GM19035 (cell line): ENCODE data around the gene ESF1.
"Not testable (repeated sequence)": the region's sequence is repeated elsewhere in the genome, so short reads cannot be mapped to it uniquely, and the experiment has no call there.

ENCODE experiments used
- ATAC-seq: cut with Tn5 transposase; IDR thresholded peaks from one replicate; pipeline ENCODE4 v1.9.1; 2021; ENCODE audit not compliant: unreplicated experiment

The ESF1 gene

GRCh38 chr20:13788167-13788834 is 3.6 kb upstream of the ESF1 start:
- peak; percentile 29 for ATAC-seq

- ATAC-seq = no peak
Observed at GRCh38 chr20:13786143-13786828, 1.6 kb upstream of the ESF1 start.

- peak; percentile 7 for ATAC-seq
Observed at GRCh38 chr20:13784271-13784892, 337 bp downstream of the ESF1 start.

GRCh38 chr20:13783528-13783927 is 1.2 kb downstream of the ESF1 start:
- no peak for ATAC-seq

GRCh38 chr20:13778827-13779226 is 5.9 kb downstream of the ESF1 start:
- no peak for ATAC-seq

GRCh38 chr20:13777171-13777601 is 7.5 kb downstream of the ESF1 start:
- ATAC-seq = no peak

GRCh38 chr20:13775867-13776266 is 8.9 kb downstream of the ESF1 start:
- no peak for ATAC-seq

- no peak for ATAC-seq
Observed at GRCh38 chr20:13772529-13772928, 12.2 kb downstream of the ESF1 start.

GRCh38 chr20:13771853-13772453 is 12.8 kb downstream of the ESF1 start:
- ATAC-seq = no peak

GRCh38 chr20:13770141-13770540 is 14.6 kb downstream of the ESF1 start:
- ATAC-seq = no peak

- ATAC-seq = no peak
Observed at GRCh38 chr20:13765868-13766416, 18.8 kb downstream of the ESF1 start.

GRCh38 chr20:13765299-13765698 is 19.4 kb downstream of the ESF1 start:
- no peak for ATAC-seq

GRCh38 chr20:13760451-13760946 is 24.2 kb downstream of the ESF1 start:
- not testable (repeated sequence) for ATAC-seq

- no peak for ATAC-seq
Observed at GRCh38 chr20:13758884-13759283, 25.8 kb downstream of the ESF1 start.

- no peak for ATAC-seq
Observed at GRCh38 chr20:13756551-13756950, 28.2 kb downstream of the ESF1 start.

GRCh38 chr20:13755809-13756208 is 28.9 kb downstream of the ESF1 start:
- no peak for ATAC-seq

- no peak for ATAC-seq
Observed at GRCh38 chr20:13753436-13754036, 31.2 kb downstream of the ESF1 start.

GRCh38 chr20:13749811-13750210 is 34.9 kb downstream of the ESF1 start:
- ATAC-seq = no peak

- no peak for ATAC-seq
Observed at GRCh38 chr20:13745784-13746183, 38.9 kb downstream of the ESF1 start.

- ATAC-seq = no peak
Observed at GRCh38 chr20:13744352-13744751, 40.4 kb downstream of the ESF1 start.

GRCh38 chr20:13741879-13742278 is 42.8 kb downstream of the ESF1 start:
- ATAC-seq = no peak
